Ovary (tissue), 9 donors: ENCODE data around the gene TRIM36. TPM values are rescaled to one million over a fixed set of nuclear protein-coding genes. Genes with fewer than 3 reads are reported as not detected.

Source experiments
- DNase-seq, 5 donors: peaks; one replicate each; pipeline ENCODE4 v3.0.0-alpha.2; 2019 to 2020
- H3K27ac ChIP-seq, 2 donors: fragments of 200-600 bp; one replicate each; pipeline versions ENCODE4 v1.5.1 to v1.8.0; 2019 to 2022
- H3K27me3 ChIP-seq: fragments of 200-600 bp; one replicate; pipeline ENCODE4 v1.8.0; 2022
- H3K36me3 ChIP-seq: fragments of 200-600 bp; sonication (generic); one replicate; pipeline ENCODE4 v1.5.1; 2019
- H3K4me1 ChIP-seq: one replicate; pipeline ENCODE4 v1.8.1; 2013; ENCODE audit warnings: mild to moderate bottlenecking, moderate library complexity; ENCODE audit not compliant: insufficient read depth
- H3K4me3 ChIP-seq: fragments of 200-600 bp; sonication (generic); one replicate; pipeline ENCODE4 v1.5.1; 2017
- H3K9me3 ChIP-seq, 2 donors: fragments of 200-600 bp in 1 of 2; sonication (generic) in 1 of 2; one replicate each; pipeline versions ENCODE4 v1.5.1 to v1.8.1; 2013 to 2019; ENCODE audit warnings: mild to moderate bottlenecking in 1 of 2, moderate library complexity in 1 of 2
- EP300 ChIP-seq: sonication (generic); formaldehyde crosslinking; IDR thresholded peaks from one replicate; pipeline ENCODE4 v1.6.1; 2017; ENCODE audit warnings: antibody characterized with exemption
- POLR2A ChIP-seq: fragments of 450-650 bp; IDR thresholded peaks from one replicate; pipeline ENCODE4 v1.6.1; 2017; ENCODE audit warnings: antibody characterized with exemption, mild to moderate bottlenecking, moderate library complexity
- WGBS, 3 donors: extraction: QIAGEN DNeasy Blood & Tissue Kit in 1 of 3; methylation state at CpG; one replicate each; pipeline versions ENCODE4 v1.1.5 to v1.1.7; 2013 to 2017; 5-methylcytosine and 5-hydroxymethylcytosine counted together
- intact Hi-C, 4 donors: fragments of 100-400 bp; cut with DNase I; formaldehyde crosslinking; loops; one replicate each; pipeline versions ENCODE4 v1.11.0 to v1.15.1; 2022 to 2023
- polyA plus RNA-seq, 2 donors: library from polyadenylated mRNA; stranded (reverse); fragments of 200-250 nt in 1 of 2; fragments of 350-450 nt in 1 of 2; fragmentation: Illumina TruSeq in 1 of 2; extraction: RNeasy Lipid Tissue Mini Kit (QIAGEN cat#74804) in 1 of 2; gene quantifications; one replicate each; pipeline ENCODE4 v1.2.3, GENCODE V29; 2013 to 2014
- total RNA-seq, 7 donors: library from RNA; depleted of rRNA in 2 of 7; stranded (reverse); fragments of >200 nt in 2 of 7; fragmentation: NEBNext Ultra II Directional in 3 of 7; extraction: Animal tissue kit (Norgen Biotek cat#: 25700) in 3 of 7; gene quantifications; one replicate each; pipeline versions ENCODE4 v1.1.0 to v1.2.4, GENCODE V29; 2016 to 2023
- TF ChIP-seq, protein P1 (sequence below), 3 donors: fragments of 450-650 bp in 2 of 3; fragments of 200-600 bp in 1 of 3; IDR thresholded peaks; one replicate each; pipeline versions ENCODE4 v1.5.1 to v1.8.0; 2016 to 2022; ENCODE audit warnings: antibody characterized with exemption in 3 of 3, mild to moderate bottlenecking in 1 of 3
- donor health status: DM: no; HTN: no; CAD: no; lungs with moderate emphysema.
- donor health status: DM: no; HTN: no; CAD: no.
- donor health status: Bipolar disorder and iron deficiency.
- donor health status: DM: yes; HTN: yes; CAD: no.
- donor health status: DM: no; HTN: no; CAD: no.
- donor health status: DM: yes; HTN: yes; CAD: no.

The TRIM36 gene
- total and polyA plus RNA-seq, 9 donors = 1.5 to 10.3 (median 3.3) TPM

DNA sequence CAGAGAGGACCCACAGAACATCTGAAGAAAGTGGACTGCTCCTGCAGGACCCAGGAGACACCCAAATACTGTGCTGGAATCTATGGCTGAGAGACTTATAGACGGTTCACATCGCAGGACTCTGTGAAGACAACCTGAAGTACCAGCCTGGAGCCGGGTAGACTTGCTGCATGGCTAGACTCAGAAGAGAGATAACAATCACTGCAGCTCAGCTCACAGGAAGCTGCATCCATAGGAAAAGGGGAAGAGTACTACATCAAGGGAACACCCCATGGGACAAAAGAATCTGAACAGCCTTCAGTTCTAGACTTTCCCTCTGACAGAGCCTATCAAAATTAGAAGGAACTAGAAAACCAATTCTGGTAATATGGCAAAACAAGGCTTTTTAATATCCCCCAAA is 26.5 kb upstream of the TRIM36 start:
- Histone ChIP-seq H3K27ac (no peak overlapping the region), H3K27me3 (no peaks in the 10 kb centered on the region), H3K9me3 (no peaks in the 10 kb centered on the region), H3K4me3 (no peak overlapping the region), H3K4me1 (no peaks in the 10 kb centered on the region), H3K36me3 (no peaks in the 10 kb centered on the region)
- TF ChIP-seq POLR2A (no peak), EP300 (no peak)
- TF ChIP-seq, protein P1, sequence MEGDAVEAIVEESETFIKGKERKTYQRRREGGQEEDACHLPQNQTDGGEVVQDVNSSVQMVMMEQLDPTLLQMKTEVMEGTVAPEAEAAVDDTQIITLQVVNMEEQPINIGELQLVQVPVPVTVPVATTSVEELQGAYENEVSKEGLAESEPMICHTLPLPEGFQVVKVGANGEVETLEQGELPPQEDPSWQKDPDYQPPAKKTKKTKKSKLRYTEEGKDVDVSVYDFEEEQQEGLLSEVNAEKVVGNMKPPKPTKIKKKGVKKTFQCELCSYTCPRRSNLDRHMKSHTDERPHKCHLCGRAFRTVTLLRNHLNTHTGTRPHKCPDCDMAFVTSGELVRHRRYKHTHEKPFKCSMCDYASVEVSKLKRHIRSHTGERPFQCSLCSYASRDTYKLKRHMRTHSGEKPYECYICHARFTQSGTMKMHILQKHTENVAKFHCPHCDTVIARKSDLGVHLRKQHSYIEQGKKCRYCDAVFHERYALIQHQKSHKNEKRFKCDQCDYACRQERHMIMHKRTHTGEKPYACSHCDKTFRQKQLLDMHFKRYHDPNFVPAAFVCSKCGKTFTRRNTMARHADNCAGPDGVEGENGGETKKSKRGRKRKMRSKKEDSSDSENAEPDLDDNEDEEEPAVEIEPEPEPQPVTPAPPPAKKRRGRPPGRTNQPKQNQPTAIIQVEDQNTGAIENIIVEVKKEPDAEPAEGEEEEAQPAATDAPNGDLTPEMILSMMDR (IDR thresholded peaks at IDR 0.05) = no peak
- 74 to 77% (median 74%) methylated on average over 3 of the region's 3 CpGs for WGBS, 3 donors
- intact Hi-C loops = no loop called here
- no peak for DNase-seq

DNA sequence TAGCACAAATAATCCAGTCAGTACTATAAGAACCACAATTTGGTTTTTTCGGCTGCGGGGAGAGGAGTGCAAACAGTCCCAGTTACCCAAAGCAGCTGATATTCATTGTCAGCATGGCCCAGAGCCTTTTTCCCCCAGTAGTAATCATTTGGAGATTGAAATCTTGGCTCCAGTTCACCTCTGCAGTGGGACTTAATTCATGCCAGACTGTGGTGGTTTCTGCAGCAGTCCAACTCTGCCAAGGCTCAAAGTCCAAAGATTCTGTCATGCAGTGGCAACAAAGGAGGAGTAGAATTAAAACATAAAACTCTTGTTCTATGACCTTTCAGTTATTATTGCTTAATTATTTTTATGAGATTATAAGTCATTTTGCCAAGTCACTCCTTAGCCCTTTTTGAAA is 25.0 kb upstream of the TRIM36 start:
- H3K36me3 ChIP-seq = no peaks in the 10 kb centered on the region
- intact Hi-C loops = no loop called here
- no peaks in the 10 kb centered on the region for H3K9me3 ChIP-seq

DNA sequence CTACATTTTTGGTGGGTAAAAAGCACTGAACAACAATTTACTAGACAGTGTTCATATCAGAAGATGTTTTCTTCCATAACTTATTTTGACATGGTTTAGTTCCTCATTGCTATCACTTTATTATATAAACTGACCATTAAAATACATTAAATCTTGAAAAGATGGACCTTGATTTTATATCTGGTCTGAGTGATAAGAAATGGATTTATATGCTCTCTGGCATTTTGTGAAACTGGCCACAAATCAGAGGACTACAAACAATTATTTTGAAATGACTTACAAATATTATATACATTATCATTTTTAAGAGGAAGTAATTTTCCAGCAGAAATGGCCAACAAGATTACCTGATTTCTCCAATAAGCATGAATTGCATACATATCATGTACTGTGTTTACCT is 23.6 kb upstream of the TRIM36 start:
- Histone ChIP-seq H3K27ac (no peak overlapping the region), H3K27me3 (no peaks in the 10 kb centered on the region), H3K4me1 (no peaks in the 10 kb centered on the region), H3K4me3 (no peak overlapping the region), H3K36me3 (no peaks in the 10 kb centered on the region), H3K9me3 (no peaks in the 10 kb centered on the region)
- intact Hi-C loops = no loop called here
- TF ChIP-seq, protein P1 (IDR thresholded peaks at IDR 0.05) = no peak
- no peak for TF ChIP-seq POLR2A
- TF ChIP-seq EP300 = no peak
- no peak for DNase-seq

More for the DNA sequence above, 25.0 kb upstream of the TRIM36 start:
- no peaks in the 10 kb centered on the region for H3K27me3 ChIP-seq
- H3K27ac ChIP-seq = no peak overlapping the region
- TF ChIP-seq EP300 (no peak), POLR2A (no peak)
- TF ChIP-seq, protein P1 (IDR thresholded peaks at IDR 0.05) = no peak
- no peaks in the 10 kb centered on the region for H3K4me1 ChIP-seq
- H3K4me3 ChIP-seq = no peak overlapping the region
- DNase-seq = no peak
- 93 to 98% (median 97%) methylated on average over 2 of the region's 2 CpGs for WGBS, 3 donors

DNA sequence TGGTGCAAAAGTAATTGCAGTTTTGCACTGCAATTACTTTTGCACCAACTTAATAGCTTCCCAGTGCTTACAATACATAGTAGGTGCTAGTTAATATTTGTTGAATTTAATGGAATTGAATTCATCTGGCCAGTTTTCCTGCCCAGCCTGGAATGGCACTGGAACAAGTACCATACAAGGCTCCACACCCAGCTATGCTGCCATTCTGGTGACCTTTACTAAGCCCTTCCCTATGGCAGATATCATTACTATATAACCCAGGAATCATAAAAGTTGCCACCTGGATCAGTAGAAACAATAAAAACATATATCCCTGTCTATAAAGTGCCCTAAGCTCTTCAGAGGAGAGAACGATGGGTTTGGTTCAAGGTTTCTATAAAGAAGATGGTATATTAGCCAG is 22.4 kb upstream of the TRIM36 start:
- H3K27ac ChIP-seq = no peak overlapping the region
- no peaks in the 10 kb centered on the region for H3K4me1 ChIP-seq
- H3K4me3 ChIP-seq = no peak overlapping the region
- 96 to 100% (median 98%) methylated on average over 1 of the region's 1 CpG for WGBS, 3 donors
- DNase-seq = no peak
- no peaks in the 10 kb centered on the region for H3K27me3 ChIP-seq
- no peaks in the 10 kb centered on the region for H3K9me3 ChIP-seq
- intact Hi-C loops = no loop called here
- TF ChIP-seq, protein P1 (IDR thresholded peaks at IDR 0.05) = no peak
- TF ChIP-seq EP300 = no peak
- no peak for TF ChIP-seq POLR2A
- no peaks in the 10 kb centered on the region for H3K36me3 ChIP-seq
